Testis (tissue), 3 donors: Measurements from ENCODE around the gene HRH3. TPM values are rescaled to one million over a fixed set of nuclear protein-coding genes. Genes with fewer than 3 reads are reported as not detected.

ENCODE experiments used
- polyA plus RNA-seq: library from polyadenylated mRNA; stranded (reverse); fragments of 350-450 nt; fragmentation: Illumina TruSeq; extraction: RNeasy Lipid Tissue Mini Kit (QIAGEN cat#74804); gene quantifications from one replicate; pipeline ENCODE4 v1.2.3, GENCODE V29; 2014; ENCODE audit warnings: low read depth, low replicate concordance; ENCODE audit not compliant: insufficient read depth
- total RNA-seq, 2 donors: library from RNA; depleted of rRNA; stranded (reverse); fragments of >200 nt; gene quantifications; one replicate each; pipeline ENCODE4 v1.2.3, GENCODE V29; 2016

Gene HRH3
- total and polyA plus RNA-seq, 3 donors from 2014 or later: 0.67 to 2.5 (median 1.1) TPM

Other genes starting within 250 kb of the HRH3 start
- 100 to 1,000 TPM; 107 to 111 TPM for gene TAF4, start 154.4 kb downstream of the HRH3 start, total RNA-seq
- 30.7 TPM for gene TAF4, start 154.4 kb downstream of the HRH3 start, polyA plus RNA-seq
- 100 to 1,000 TPM; 116 to 137 TPM for gene LSM14B, start 97.8 kb downstream of the HRH3 start, total RNA-seq
- 91.0 TPM for gene LSM14B, start 97.8 kb downstream of the HRH3 start, polyA plus RNA-seq
- 100 to 1,000 TPM; 146 to 203 TPM for gene PSMA7, start 76.9 kb downstream of the HRH3 start, total RNA-seq
- 124 TPM for gene PSMA7, start 76.9 kb downstream of the HRH3 start, polyA plus RNA-seq
- gene SS18L1, start 76.5 kb downstream of the HRH3 start, total RNA-seq: 10 to 100 TPM; 54.6 to 69.5 TPM
- 16.2 TPM for gene SS18L1, start 76.5 kb downstream of the HRH3 start, polyA plus RNA-seq
- 10 to 100 TPM; 61.9 to 76.8 TPM for gene MTG2, start 37.2 kb downstream of the HRH3 start, total RNA-seq
- gene MTG2, start 37.2 kb downstream of the HRH3 start, polyA plus RNA-seq: 53.3 TPM
- 10 to 100 TPM; 49.8 to 57.2 TPM for gene OSBPL2, start 18.2 kb upstream of the HRH3 start, total RNA-seq
- gene OSBPL2, start 18.2 kb upstream of the HRH3 start, polyA plus RNA-seq: 48.5 TPM
- gene ADRM1, start 82.7 kb upstream of the HRH3 start, total RNA-seq: 100 to 1,000 TPM; 283 to 286 TPM
- gene ADRM1, start 82.7 kb upstream of the HRH3 start, polyA plus RNA-seq: 191 TPM
- 100 to 1,000 TPM; 121 to 144 TPM for gene LAMA5, start 147.0 kb upstream of the HRH3 start, total RNA-seq
- gene LAMA5, start 147.0 kb upstream of the HRH3 start, polyA plus RNA-seq: 33.2 TPM
- gene RPS21, start 166.8 kb upstream of the HRH3 start, total RNA-seq: 1,000 to 10,000 TPM in 1 of 2 donors, 100 to 1,000 TPM in 1; 548 to 1,387 TPM
- 1,052 TPM for gene RPS21, start 166.8 kb upstream of the HRH3 start, polyA plus RNA-seq
- gene CABLES2, start 187.0 kb upstream of the HRH3 start, total RNA-seq: 10 to 100 TPM; 51.0 to 58.6 TPM
- 83.0 TPM for gene CABLES2, start 187.0 kb upstream of the HRH3 start, polyA plus RNA-seq
- 1 to 10 TPM in 1 of 2 donors, under 1 TPM in 1; 0.81 to 1.3 TPM for gene RBBP8NL, start 207.3 kb upstream of the HRH3 start, total RNA-seq
- 2.8 TPM for gene RBBP8NL, start 207.3 kb upstream of the HRH3 start, polyA plus RNA-seq